ENCODE results near the gene KCNG1. TPM values are rescaled to one million over a fixed set of nuclear protein-coding genes. Genes with fewer than 3 reads are reported as not detected.

KCNG1 gene
- total and polyA plus RNA-seq, 2 of the 4 experiments (the other 2 are of a cell fraction): 23.7 to 51.4 TPM

DNA sequence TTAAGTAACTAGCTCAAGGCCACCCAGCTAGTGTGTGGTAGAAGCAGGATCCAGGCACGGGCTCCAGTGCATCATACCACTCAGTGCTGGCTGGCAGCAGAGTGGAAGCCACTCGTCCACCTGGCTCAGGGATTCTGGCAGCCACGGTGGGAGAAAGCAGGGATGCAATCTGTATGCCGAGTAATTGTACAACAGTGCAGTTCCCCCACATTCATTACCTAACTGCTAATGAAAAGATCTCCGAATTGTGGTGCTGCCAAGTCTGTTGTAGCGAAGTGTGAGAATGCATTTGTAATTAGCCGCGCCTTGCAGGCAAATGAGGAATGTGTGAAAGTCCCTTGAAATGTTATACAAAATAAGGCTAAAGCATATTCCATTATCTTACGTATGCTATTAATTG is 29.0 kb downstream of the KCNG1 start:
- Histone ChIP-seq H2AK9ac (replicated peaks; ENCODE audit: low read depth, low read length, poor library complexity) (no peak overlapping the region), H3K4me3 (ENCODE audit: insufficient read depth, low read depth, low read length) (no peak overlapping the region), H3K23ac (ENCODE audit: low read depth, low read length) (no peak overlapping the region), H3K36me3 (ENCODE audit: control insufficient read depth, insufficient read depth, low read length) (no peaks in the 10 kb centered on the region), H4K20me1 (ENCODE audit: insufficient read depth, low read length) (no peaks in the 10 kb centered on the region), H3K79me1 (ENCODE audit: low read depth in 1 of 2, low read length in 2 of 2) (no peaks in the 10 kb centered on the region), H3K4me1 (ENCODE audit: control insufficient read depth, insufficient read depth, low read length) (peaks cover 6% of the 10 kb centered on the region), H2BK120ac (ENCODE audit: low read depth, low read length) (no peak overlapping the region), H2BK20ac (ENCODE audit: low read depth, low read length) (no peak overlapping the region), H3K4ac (ENCODE audit: low read depth, low read length) (no peak overlapping the region), H3K27me3 (ENCODE audit: control insufficient read depth, insufficient read depth, low read length) (no peaks in the 10 kb centered on the region), H4K91ac (ENCODE audit: insufficient read depth, low read depth, low read length) (no peak overlapping the region), H4K8ac (ENCODE audit: low read depth in 2 of 2, low read length in 2 of 2) (no peak overlapping the region), H3K4me2 (ENCODE audit: low read depth, low read length) (no peak overlapping the region), H2BK15ac (ENCODE audit: low read depth, low read length) (no peak overlapping the region), H3K9me3 (ENCODE audit: control insufficient read depth, insufficient read depth, low read length) (no peaks in the 10 kb centered on the region), H4K5ac (ENCODE audit: low read depth, low read length) (no peak overlapping the region), H3K56ac (ENCODE audit: extremely low read depth, insufficient read depth, low read length) (no peak overlapping the region), H3K14ac (replicated peaks; ENCODE audit: low read depth, low read length) (no peak overlapping the region), H3K18ac (ENCODE audit: low read depth, low read length) (no peak overlapping the region), H3K27ac (ENCODE audit: insufficient read depth, low read length) (no peak overlapping the region), H3K9ac (ENCODE audit: low read depth, low read length) (no peak overlapping the region), H2AFZ (replicated peaks; ENCODE audit: low read length, poor library complexity) (no peak overlapping the region), H2BK5ac (ENCODE audit: low read depth, low read length, poor library complexity, severe bottlenecking) (no peak overlapping the region), H3K9me1 (ENCODE audit: insufficient read depth, low read length) (peaks cover 19% of the 10 kb centered on the region), H2AK5ac (ENCODE audit: low read depth, low read length) (no peak overlapping the region)
- POLR2A ChIA-PET (ENCODE audit: unreplicated experiment): no interaction called here
- in situ Hi-C loops (cut with MboI; ENCODE audit: low sequenced_read_pairs): loop anchor here (25.0 kb wide), 2 partner anchors 768 to 1093 kb away; partner anchors contain the start of gene ATP9A
- CTCF ChIA-PET: interaction anchor here (0.8 to 2.3 kb wide), 3 partner anchors 311 to 332 kb away, joined by 3 to 7 read pairs (median 6); no protein-coding TSS in a partner anchor
- dilution Hi-C loops (cut with HindIII; ENCODE audit: low sequenced_read_pairs, unreplicated experiment): no loop called here
- DNase-seq (no peak), ATAC-seq (ENCODE audit: low read depth) (no peak)
- intact Hi-C loops (cut with micrococcal nuclease): loop anchor here (1.0 kb wide), 1 partner anchor 312 kb away; no protein-coding TSS in a partner anchor
- WGBS, 2 experiments (ENCODE audit: extremely low coverage in 2 of 2, insufficient read length in 1 of 2): no CpG with 5 or more reads among the region's 9 CpGs
- TF ChIP-seq, protein P1, sequence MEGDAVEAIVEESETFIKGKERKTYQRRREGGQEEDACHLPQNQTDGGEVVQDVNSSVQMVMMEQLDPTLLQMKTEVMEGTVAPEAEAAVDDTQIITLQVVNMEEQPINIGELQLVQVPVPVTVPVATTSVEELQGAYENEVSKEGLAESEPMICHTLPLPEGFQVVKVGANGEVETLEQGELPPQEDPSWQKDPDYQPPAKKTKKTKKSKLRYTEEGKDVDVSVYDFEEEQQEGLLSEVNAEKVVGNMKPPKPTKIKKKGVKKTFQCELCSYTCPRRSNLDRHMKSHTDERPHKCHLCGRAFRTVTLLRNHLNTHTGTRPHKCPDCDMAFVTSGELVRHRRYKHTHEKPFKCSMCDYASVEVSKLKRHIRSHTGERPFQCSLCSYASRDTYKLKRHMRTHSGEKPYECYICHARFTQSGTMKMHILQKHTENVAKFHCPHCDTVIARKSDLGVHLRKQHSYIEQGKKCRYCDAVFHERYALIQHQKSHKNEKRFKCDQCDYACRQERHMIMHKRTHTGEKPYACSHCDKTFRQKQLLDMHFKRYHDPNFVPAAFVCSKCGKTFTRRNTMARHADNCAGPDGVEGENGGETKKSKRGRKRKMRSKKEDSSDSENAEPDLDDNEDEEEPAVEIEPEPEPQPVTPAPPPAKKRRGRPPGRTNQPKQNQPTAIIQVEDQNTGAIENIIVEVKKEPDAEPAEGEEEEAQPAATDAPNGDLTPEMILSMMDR (conservative IDR thresholded peaks at IDR 0.05; ENCODE audit: low read depth, low read length): no peak
- no peak for TF ChIP-seq RAD21 (IDR thresholded peaks at IDR 0.05; ENCODE audit: low read length)
- no peak for TF ChIP-seq CEBPB (IDR thresholded peaks at IDR 0.05; ENCODE audit: low read depth, low read length)
- TF ChIP-seq POLR2A (IDR thresholded peaks at IDR 0.05; ENCODE audit: low read depth, low read length): no peak
- no peak for TF ChIP-seq FOS (IDR thresholded peaks at IDR 0.05; ENCODE audit: low read depth, low read length)
- TF ChIP-seq NFE2L2 (IDR thresholded peaks at IDR 0.05; ENCODE audit: low read depth, low read length): no peak
- BruUV-seq (replicated peaks): no TSS peak

All from IMR-90 (cell line).